8988T (cell line): ENCODE data around the gene CTDSPL.

Experiments
- DNase-seq: peaks from one replicate; pipeline ENCODE4 v3.0.0; 2011

CTDSPL gene

GRCh38 chr3:37892927-37893600 is 31.4 kb downstream of the CTDSPL start:
- DNase-seq = no peak

- no peak for DNase-seq
Observed at GRCh38 chr3:37896827-37897226, 35.1 kb downstream of the CTDSPL start.

DNA sequence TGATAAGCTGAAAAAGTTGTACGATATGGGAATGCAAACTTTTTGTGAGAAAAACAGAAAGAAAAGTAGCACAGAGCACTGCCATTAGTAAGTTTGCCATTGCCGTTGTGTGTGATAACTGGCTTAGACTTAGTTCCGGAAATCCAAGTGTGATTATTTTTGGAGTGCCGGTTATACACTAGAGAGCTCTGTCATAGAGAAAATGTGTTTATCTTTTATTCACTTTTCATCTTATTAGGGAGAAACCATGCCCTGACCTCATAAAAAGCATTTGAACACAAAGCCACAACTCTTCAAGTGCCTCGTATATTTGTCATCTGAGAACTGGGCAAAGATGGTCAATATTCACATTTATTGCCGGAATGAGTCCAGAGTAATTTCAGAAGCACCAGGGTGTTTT is 36.1 kb downstream of the CTDSPL start:
- no peak for DNase-seq

DNA sequence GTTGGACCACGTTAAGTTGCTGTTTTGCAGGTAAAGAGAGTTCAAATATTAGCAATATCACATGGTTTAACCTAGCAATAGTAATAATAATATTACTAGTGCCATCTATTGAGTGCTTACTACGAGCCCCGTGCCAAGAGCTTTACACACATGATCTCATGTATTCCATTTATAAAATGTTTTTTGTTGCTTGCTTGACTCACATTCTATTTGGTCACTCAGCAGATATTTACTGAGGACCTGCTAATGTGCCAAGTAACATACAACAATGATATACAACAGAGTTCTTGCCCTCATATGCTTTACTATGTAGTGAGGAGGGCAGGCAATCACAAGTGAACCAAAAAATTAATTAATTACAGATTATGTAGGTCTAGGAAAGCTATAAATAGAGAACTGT is 36.7 kb downstream of the CTDSPL start:
- DNase-seq = no peak

DNA sequence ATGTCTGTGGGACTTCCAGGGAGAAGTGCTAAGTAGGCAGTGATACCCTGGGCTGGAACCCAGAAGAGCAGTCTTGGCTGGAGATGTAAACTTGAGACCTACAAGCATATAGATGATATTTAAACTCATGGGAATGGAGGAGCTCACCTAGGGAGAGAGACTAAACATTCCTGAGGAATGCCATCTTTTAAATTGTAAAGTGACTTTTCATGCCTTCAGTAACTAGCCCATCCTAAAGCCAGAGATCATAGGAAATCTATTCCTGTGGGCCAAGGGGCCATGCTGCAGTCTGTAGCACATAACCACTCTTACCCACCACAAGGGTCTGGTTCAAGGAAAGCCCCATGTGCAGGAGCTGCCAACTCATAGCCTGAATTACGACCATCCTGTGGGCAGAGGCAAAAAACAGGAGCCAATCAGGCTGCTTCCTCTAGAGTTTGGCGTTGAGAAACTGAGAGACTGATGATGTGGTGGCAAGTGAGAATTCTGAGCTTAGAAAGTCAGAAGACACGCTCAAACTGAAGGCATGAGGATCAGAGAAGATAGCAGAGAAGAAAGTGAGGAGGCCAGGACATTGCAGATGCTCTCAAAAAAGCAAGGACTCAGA is 37.5 kb downstream of the CTDSPL start:
- no peak for DNase-seq

- no peak for DNase-seq
Observed at GRCh38 chr3:37899711-37900306, 38.1 kb downstream of the CTDSPL start.

- no peak for DNase-seq
Observed at GRCh38 chr3:37901721-37902120, 40.0 kb downstream of the CTDSPL start.

GRCh38 chr3:37902674-37903073 is 41.0 kb downstream of the CTDSPL start:
- no peak for DNase-seq

DNA sequence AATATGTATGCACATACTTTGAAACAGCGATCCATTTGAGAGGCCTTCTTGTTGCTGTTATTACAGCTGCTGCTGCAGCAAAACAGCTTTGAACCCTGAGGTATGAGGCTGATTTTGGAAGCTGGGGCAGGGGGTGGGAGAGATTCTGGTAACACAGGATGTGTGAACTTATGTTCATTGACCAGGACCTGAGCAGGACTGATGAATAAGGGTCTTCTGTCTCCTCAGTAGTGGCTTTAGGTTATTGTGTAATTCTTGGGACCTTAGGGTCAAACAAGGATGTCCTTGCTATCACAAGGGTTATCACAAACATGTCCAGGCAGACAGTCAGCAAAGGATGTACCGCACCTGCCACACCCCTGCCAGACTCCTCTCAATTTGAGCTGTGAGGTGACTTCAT is 41.6 kb downstream of the CTDSPL start:
- no peak for DNase-seq

DNA sequence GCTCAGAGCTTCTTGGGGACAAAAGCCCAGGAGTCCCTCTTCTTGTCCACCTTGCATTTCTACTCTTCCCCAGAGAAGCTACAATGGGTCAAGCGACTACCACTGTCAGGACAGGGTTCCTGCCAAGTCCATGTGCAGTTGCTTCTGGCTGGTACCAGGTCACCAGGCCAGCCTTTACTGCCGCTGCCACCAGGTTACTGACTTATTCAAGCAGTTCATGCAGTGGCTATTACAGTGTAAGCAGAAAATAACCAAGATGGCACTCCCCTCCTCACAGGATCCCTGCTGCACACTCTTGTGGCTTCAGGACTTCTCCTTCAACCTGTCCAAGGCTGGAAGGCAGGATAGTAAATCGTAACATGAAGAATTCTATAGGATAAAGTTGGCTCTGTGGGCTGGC is 42.1 kb downstream of the CTDSPL start:
- no peak for DNase-seq

- no peak for DNase-seq
Observed at GRCh38 chr3:37904601-37905000, 42.9 kb downstream of the CTDSPL start.

- no peak for DNase-seq
Observed at GRCh38 chr3:37905346-37905745, 43.7 kb downstream of the CTDSPL start.

GRCh38 chr3:37905987-37906674 is 44.5 kb downstream of the CTDSPL start:
- DNase-seq = no peak

GRCh38 chr3:37906734-37907282 is 45.1 kb downstream of the CTDSPL start:
- no peak for DNase-seq

- no peak for DNase-seq
Observed at GRCh38 chr3:37907371-37907770, 45.7 kb downstream of the CTDSPL start.

DNA sequence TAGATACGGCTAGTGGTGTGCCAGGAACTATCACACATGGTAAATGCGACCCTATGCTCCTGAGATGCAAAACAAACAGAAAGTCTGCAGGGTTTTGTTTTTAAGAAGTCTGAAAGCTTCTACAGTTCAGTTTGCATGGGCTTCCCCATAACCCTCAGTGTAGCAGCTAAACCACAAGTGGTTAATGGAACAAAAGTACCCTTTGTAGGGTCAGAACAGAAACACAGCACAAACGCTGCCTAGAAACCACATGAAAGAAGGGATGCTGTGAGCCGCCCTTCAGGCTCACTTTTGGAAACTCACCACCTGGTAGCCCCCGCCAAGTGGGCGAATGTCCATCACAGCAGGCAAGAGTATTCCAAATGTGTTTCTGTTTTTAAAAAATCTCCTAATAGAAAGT is 46.2 kb downstream of the CTDSPL start:
- no peak for DNase-seq

DNA sequence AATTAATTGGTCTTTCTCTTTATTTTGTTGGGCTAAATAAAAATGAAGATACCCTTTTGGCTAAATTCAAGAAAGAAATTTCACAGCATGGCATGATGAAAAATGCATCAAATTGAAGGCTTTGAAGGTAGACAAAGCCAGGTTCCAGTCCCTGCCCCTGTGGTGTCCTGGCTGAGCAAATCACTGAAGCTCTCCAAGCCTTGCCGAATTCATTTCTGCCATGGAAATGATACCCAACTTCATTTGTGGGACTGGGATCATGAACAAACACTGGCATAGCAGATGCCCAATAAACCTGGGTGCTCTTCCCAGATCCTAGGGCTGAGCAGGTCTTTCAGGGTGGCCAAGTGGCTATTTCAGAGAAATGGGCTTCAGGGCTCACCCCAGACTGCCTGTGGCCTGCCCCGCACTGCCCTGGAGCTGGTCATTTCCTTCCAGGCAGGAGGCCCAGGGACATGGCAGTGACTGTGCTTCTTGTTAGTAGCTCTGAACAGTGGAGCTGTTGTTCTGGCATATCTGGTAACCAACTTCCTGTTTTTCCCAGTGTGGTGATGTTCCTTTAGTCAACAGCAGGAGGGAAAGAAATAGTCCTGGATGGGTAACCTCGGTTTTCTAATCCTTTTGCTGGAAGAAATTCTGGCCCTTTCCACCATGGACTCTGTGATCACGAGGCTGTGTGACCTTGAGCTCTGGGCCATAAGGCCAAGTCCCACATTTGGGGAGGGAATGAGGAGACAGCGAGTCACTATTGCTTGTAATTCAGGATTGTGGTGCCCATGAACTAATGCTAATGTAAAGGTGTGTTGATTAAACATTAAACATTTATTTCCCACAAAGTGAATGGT is 47.6 kb downstream of the CTDSPL start:
- DNase-seq = no peak

- no peak for DNase-seq
Observed at GRCh38 chr3:37910671-37911400, 49.2 kb downstream of the CTDSPL start.

DNA sequence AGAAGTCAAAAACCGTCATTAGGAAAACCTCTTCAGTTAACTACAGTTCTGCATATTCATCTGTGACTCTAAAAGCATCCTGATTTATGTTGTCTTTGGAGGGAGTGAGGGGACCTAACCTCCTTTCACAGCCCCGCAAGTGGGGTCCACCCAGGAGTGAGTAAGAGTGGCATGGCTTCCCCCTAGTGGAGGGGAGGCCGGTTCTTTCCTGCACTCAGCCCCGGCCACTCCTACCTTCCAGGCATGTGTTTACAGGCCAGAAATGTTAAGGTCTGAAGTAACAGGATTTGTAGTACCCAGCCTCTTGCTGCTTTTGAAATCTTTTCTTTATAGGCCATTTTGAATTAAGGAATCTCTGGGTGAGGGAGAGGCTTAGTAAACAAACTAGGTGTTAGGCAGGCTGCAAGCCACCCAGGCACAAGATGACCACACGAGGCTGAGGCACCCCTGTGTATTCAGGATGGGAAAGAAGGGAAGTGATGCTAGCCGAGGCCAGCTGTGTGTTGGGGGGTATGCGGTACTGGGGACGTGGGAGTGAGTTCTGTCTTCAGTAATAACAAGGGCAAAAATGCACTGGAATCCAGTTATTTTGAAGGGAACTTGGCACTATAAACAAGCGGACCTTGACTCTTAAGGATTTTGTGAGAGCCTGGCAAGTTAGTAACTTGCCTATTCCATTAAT is 50.5 kb downstream of the CTDSPL start:
- no peak for DNase-seq

DNA sequence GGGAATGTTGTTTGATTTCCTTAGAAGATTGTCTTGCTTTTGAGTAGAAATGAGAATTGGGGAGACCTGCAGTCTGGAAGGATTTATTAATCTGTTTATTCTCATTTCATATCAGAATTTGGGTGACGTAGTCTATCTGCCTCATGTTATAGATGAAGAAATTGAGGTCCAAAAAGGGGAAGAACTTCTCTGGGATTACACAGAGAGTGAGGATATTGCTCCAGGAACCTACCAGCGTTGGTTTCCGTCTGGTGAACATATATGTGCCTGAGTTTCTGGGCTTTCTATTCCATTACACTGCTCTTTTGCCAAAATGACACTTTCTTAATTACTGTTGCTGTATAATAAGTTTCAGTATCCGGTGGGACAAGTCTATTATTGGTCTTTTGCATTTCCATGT is 51.8 kb downstream of the CTDSPL start:
- no peak for DNase-seq

GRCh38 chr3:37916685-37917084 is 55.0 kb downstream of the CTDSPL start:
- DNase-seq = no peak
